GM18951 (cell line): ENCODE data around the gene SEMA3B.

ENCODE experiments used
- POLR2A ChIP-seq: IDR thresholded peaks from 4 replicates; pipeline ENCODE4 v1.6.1; 2011; ENCODE audit warnings: mild to moderate bottlenecking; ENCODE audit not compliant: insufficient read length, insufficient read depth; ENCODE audit errors: extremely low read depth
- in situ Hi-C: fragments of 300-500 bp; cut with MboI; formaldehyde crosslinking; loops from one replicate; pipeline ENCODE4 v1.12.0; 2022; ENCODE audit warnings: low sequenced_read_pairs, mixed read lengths, inconsistent platforms; ENCODE audit not compliant: unreplicated experiment

Gene SEMA3B

DNA sequence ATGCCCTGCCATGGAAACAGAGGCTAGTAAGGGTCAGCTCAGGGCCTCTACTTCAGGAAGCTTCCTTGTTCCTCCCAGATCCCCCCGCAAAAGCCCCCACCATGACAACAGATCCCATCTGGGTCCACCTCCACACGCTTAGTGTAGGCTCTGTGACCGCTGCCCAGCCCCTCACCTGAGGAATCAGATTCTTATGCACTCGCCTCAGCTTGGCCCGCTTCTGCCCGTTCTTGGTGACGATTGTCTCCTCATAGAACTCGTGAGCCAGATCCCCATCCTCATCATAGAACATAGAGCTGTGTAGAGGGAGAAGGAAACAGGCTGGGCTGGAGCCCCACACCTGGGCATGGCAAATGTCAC lies 57.2 kb downstream of the SEMA3B start:
- in situ Hi-C loops = no loop called here
- TF ChIP-seq POLR2A = no peak

DNA sequence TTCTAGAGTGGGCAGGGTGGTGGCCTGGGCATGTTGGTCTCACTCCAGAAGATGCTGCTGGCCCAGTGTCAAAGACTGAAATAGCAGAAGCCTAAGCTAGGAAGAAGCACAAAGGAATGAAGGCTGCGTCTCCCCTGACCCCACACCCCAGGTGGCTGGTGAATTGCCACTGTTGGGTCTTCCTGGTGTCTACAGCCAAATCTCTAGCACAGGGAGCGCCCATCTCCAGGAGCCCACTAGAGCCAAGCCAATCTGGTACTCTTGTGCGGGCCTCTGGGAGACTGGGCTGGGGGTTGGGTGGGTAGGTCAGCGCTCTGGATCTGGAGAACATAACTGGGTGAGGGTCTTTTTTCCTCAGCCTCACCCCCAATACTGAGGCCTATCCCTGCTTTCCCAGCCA lies 58.2 kb downstream of the SEMA3B start:
- in situ Hi-C loops = no loop called here
- no peak for TF ChIP-seq POLR2A
